ENCODE results near the gene SLC26A1. TPM values are rescaled to one million over a fixed set of nuclear protein-coding genes. Genes with fewer than 3 reads are reported as not detected.

The SLC26A1 gene
- total and polyA plus RNA-seq, 2 of the 13 experiments (the other 11 are each of a cell fraction or from before 2014, with no cell fraction given) = 5.4 to 22.9 TPM

GRCh38 chr4:986879-987623 lies 6.2 kb downstream of the SLC26A1 start, which contains the start of gene IDUA (continued):
- TF ChIP-seq ZNF556 (CRISPR knock-in tag; IDR thresholded peaks at IDR 0.05; ENCODE audit: borderline replicate concordance) (peak; percentile 42; the same call in 1 of the 2 replicates), ZNF674 (CRISPR knock-in tag; IDR thresholded peaks at IDR 0.05; ENCODE audit: low read depth) (0 out of 2 replicates have a peak, but pooled peaks have one; percentile 30), RARA (CRISPR knock-in tag; IDR thresholded peaks at IDR 0.05) (no peak), ZNF7 (CRISPR knock-in tag; IDR thresholded peaks at IDR 0.05) (no peak), ZNF629 (CRISPR knock-in tag; conservative IDR thresholded peaks at IDR 0.05) (peak; percentile 33), YY1 (IDR thresholded peaks at IDR 0.05; ENCODE audit: insufficient read depth, insufficient replicate concordance, low read depth, low read length) (peak; percentile 71), THAP9 (CRISPR knock-in tag; IDR thresholded peaks at IDR 0.05; ENCODE audit: borderline replicate concordance) (no peak; the same call in 1 of the 2 replicates), GTF3A (CRISPR knock-in tag; conservative IDR thresholded peaks at IDR 0.05) (0 out of 2 replicates have a peak, but pooled peaks have one; percentile 68), ZNF576 (CRISPR knock-in tag; IDR thresholded peaks at IDR 0.05) (0 out of 2 replicates have a peak, but pooled peaks have one; percentile 77), ZNF530 (CRISPR knock-in tag; IDR thresholded peaks at IDR 0.05; ENCODE audit: low read depth) (no peak), MXD3 (CRISPR knock-in tag; IDR thresholded peaks at IDR 0.05) (no peak; the same call in 1 of the 2 replicates), ZNF207 (IDR thresholded peaks at IDR 0.05; ENCODE audit: borderline replicate concordance) (no peak), ATF7 (IDR thresholded peaks at IDR 0.05) (no peak), ATF7 (CRISPR knock-in tag; IDR thresholded peaks at IDR 0.05) (peak; percentile 26; the same call in 1 of the 2 replicates), PLSCR1 (CRISPR knock-in tag; IDR thresholded peaks at IDR 0.05; ENCODE audit: borderline replicate concordance) (no peak), HMGXB4 (CRISPR knock-in tag; IDR thresholded peaks at IDR 0.05; ENCODE audit: borderline replicate concordance in 1 of 2, low read depth in 1 of 2) (peak; percentile 72 to 73; a peak in 3 of 4 replicates), NR2C2 (CRISPR knock-in tag; IDR thresholded peaks at IDR 0.05; ENCODE audit: borderline replicate concordance) (peak; percentile 95), RCOR2 (CRISPR knock-in tag; IDR thresholded peaks at IDR 0.05) (no peak)
- TF ChIP-seq, protein P1, sequence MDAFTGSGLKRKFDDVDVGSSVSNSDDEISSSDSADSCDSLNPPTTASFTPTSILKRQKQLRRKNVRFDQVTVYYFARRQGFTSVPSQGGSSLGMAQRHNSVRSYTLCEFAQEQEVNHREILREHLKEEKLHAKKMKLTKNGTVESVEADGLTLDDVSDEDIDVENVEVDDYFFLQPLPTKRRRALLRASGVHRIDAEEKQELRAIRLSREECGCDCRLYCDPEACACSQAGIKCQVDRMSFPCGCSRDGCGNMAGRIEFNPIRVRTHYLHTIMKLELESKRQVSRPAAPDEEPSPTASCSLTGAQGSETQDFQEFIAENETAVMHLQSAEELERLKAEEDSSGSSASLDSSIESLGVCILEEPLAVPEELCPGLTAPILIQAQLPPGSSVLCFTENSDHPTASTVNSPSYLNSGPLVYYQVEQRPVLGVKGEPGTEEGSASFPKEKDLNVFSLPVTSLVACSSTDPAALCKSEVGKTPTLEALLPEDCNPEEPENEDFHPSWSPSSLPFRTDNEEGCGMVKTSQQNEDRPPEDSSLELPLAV (CRISPR knock-in tag; conservative IDR thresholded peaks at IDR 0.05; ENCODE audit: low read depth) = no peak; the same call in 1 of the 2 replicates

Data from HepG2 (cell line).